BE2C (cell line): ENCODE data around the gene IGFL3.

Experiments used
- DNase-seq: peaks from one replicate; pipeline ENCODE4 v3.0.0-alpha.2; 2020
- H3K27me3 ChIP-seq: fragments of 250-450 bp; sonication (Bioruptor Pico); 2 replicates; pipeline ENCODE4 v1.5.1; 2020; ENCODE audit warnings: mild to moderate bottlenecking
- H3K36me3 ChIP-seq: fragments of 250-450 bp; sonication (Bioruptor Pico); 2 replicates; pipeline ENCODE4 v1.5.1; 2020; ENCODE audit warnings: mild to moderate bottlenecking
- H3K4me1 ChIP-seq: fragments of 250-450 bp; sonication (Bioruptor Pico); 2 replicates; pipeline ENCODE4 v1.5.1; 2020
- H3K4me3 ChIP-seq: 2 replicates; pipeline ENCODE4 v1.5.1; 2011; ENCODE audit warnings: low read depth, low read length
- H3K9me3 ChIP-seq: fragments of 250-450 bp; sonication (Bioruptor Pico); 2 replicates; pipeline ENCODE4 v1.5.1; 2020
- TF ChIP-seq, protein P1 (sequence below): IDR thresholded peaks from 2 replicates; pipeline ENCODE4 v1.5.1; 2012; ENCODE audit warnings: mild to moderate bottlenecking, low read depth, low read length

The IGFL3 gene

DNA sequence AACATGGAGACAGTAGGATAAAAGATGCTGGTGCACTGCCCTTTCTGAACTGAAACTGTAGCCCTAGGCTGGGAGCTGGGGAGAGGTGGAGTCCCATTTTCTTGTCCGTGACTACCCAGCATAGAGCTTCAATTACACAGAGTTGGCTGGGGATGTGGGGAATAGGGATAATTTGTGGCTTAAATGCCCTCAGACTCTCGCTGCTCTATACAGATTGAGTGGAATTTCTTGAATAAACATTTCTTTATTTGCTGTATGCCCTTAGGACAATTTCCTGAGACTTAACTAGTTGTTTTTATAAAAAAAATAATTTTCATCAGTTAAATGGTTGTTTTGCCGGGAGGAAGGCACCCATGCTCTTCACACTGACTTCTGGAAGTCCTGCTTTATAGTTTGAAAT lies 30.7 kb upstream of the IGFL3 start:
- Histone ChIP-seq H3K9me3 (no peaks in the 10 kb centered on the region), H3K27me3 (peaks cover 37% of the 10 kb centered on the region), H3K4me1 (no peaks in the 10 kb centered on the region), H3K4me3 (no peak overlapping the region), H3K36me3 (no peaks in the 10 kb centered on the region)
- TF ChIP-seq, protein P1, sequence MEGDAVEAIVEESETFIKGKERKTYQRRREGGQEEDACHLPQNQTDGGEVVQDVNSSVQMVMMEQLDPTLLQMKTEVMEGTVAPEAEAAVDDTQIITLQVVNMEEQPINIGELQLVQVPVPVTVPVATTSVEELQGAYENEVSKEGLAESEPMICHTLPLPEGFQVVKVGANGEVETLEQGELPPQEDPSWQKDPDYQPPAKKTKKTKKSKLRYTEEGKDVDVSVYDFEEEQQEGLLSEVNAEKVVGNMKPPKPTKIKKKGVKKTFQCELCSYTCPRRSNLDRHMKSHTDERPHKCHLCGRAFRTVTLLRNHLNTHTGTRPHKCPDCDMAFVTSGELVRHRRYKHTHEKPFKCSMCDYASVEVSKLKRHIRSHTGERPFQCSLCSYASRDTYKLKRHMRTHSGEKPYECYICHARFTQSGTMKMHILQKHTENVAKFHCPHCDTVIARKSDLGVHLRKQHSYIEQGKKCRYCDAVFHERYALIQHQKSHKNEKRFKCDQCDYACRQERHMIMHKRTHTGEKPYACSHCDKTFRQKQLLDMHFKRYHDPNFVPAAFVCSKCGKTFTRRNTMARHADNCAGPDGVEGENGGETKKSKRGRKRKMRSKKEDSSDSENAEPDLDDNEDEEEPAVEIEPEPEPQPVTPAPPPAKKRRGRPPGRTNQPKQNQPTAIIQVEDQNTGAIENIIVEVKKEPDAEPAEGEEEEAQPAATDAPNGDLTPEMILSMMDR, result no peak
- DNase-seq, result no peak

DNA sequence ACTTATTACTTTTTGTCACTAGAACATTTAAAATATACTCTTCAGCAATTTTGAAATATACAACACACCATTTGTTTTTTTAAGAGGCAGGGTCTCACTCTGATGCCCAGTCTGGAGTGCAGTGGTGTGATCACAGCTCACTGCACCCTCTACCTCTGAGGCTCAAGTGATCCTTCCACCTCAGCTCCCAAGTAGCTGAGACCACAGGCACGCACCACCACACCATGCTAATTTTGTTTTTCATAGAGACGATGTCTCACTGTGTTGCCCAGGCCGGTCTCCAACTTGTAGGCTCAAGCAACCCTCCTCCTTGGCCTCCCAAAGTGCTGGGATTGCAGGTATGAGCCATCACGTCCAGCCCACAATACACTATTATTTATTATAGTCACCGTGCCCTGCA lies 26.1 kb upstream of the IGFL3 start:
- H3K4me1 ChIP-seq, result no peaks in the 10 kb centered on the region
- no peaks in the 10 kb centered on the region for H3K36me3 ChIP-seq
- TF ChIP-seq, protein P1, result no peak
- DNase-seq, result no peak
- H3K4me3 ChIP-seq, result no peak overlapping the region
- peaks cover 23% of the 10 kb centered on the region for H3K27me3 ChIP-seq
- no peaks in the 10 kb centered on the region for H3K9me3 ChIP-seq

DNA sequence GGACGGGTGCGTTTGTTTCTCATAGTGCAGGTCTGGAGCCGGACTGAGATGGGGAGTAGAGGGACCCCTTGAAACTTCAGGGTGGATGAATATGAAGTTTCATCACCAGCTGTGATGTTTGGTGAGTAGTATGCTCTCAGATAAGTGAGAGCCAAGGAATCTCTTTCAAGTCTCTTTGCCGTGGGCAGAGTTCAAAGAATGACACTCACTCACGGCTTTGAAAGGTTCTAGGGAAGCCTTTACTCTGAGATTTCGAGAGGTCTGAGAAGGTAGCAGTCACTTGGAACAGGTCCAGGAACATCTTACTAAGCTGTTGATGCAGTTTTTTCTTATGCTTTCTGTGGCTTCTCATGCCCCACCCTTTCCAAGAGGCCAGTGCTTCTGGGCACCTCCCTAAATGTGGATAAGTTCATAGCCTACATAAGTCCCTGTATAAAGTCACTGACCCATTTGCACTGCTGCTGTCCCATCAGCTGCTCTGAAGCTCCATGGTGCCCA lies 23.4 kb upstream of the IGFL3 start, which contains the start of gene IGFL2:
Gene IGFL2, plus strand, starts transcription at position 448 of the 498 bp plus-strand sequence. Its CDS starts 41 bp downstream, at position 489.
- no peak for DNase-seq
- no peaks in the 10 kb centered on the region for H3K36me3 ChIP-seq
- H3K4me1 ChIP-seq, result no peaks in the 10 kb centered on the region
- no peaks in the 10 kb centered on the region for H3K9me3 ChIP-seq
- H3K27me3 ChIP-seq, result peaks cover 9% of the 10 kb centered on the region
- TF ChIP-seq, protein P1, result no peak
- H3K4me3 ChIP-seq, result no peak within 1 kb of the TSS

DNA sequence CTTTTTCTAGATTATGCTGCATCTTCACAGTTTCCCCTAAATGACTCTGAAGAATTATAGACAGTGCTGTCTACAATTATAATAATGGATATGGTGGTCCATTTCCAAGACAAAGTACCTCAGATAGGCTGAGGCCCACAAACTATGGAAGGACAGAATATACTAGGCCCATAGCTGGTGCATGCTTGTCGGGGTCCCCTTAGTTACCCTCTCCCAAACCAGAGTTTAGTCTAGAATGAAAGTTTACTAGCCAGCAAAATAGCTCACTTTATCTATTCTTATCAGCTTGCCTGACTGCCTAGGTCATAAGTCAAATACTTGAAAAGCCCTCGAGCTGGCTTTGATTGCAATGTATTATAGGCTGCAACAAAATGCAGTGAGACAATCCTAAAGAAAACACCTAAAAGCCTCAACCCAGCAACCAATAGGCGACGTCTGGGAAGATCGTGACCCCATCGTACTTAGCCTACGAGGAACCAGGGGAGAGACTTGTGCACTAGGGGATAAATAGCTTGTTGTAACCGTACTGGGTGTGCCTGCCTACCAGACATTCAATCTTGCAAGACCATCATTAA lies 22.8 kb upstream of the IGFL3 start:
- no peak for DNase-seq
- TF ChIP-seq, protein P1, result no peak
- H3K27me3 ChIP-seq, result peaks cover 7% of the 10 kb centered on the region; the same call in 1 of the 2 replicates

DNA sequence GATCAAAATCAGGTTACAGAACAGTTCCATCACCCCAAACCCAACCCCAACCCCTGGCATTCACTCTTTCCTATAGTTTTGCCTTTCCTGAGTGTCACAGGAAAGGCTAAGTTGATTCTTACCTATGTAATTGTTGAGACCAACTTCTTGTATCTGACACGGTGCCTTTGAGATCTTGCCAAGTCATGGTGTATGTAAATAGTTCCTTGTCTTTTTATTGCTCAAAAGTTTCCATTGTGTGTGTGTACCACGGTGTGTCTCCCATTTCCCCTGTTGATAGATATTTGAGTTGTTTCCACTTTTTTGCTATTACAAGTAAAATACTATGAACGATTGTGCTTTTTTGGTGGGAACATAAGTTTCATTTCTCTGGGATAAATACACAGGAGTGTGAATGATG lies 20.3 kb upstream of the IGFL3 start:
- DNase-seq, result no peak
- no peaks in the 10 kb centered on the region for H3K36me3 ChIP-seq
- no peaks in the 10 kb centered on the region; the same call in 1 of the 2 replicates for H3K27me3 ChIP-seq
- no peaks in the 10 kb centered on the region for H3K4me1 ChIP-seq
- TF ChIP-seq, protein P1, result no peak
- H3K9me3 ChIP-seq, result no peaks in the 10 kb centered on the region
- H3K4me3 ChIP-seq, result no peak overlapping the region

More for the DNA sequence above, 22.8 kb upstream of the IGFL3 start:
- no peaks in the 10 kb centered on the region for H3K9me3 ChIP-seq
- no peaks in the 10 kb centered on the region for H3K36me3 ChIP-seq
- no peaks in the 10 kb centered on the region for H3K4me1 ChIP-seq
- no peak overlapping the region for H3K4me3 ChIP-seq

DNA sequence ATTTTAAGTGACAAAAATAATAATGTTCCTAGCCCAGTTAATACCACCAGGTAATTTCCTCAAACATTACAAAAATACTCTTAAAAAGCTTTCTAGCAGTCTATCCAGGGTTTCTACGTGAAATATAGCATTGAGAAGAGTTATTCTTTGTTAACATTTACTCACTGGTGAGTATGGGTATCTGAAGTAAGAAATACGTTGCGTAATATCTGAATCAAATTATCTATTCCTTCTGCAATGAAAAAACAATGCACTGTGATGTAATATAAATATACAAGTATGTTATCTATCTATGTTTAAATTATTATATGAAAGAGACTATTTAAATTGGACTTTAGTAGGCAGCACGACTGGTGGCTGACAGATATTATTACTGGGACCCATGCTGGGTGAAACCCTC lies 17.8 kb upstream of the IGFL3 start:
- Histone ChIP-seq H3K27me3 (no peaks in the 10 kb centered on the region; the same call in 1 of the 2 replicates), H3K9me3 (no peaks in the 10 kb centered on the region), H3K4me1 (no peaks in the 10 kb centered on the region), H3K36me3 (no peaks in the 10 kb centered on the region), H3K4me3 (no peak overlapping the region)
- DNase-seq, result no peak
- TF ChIP-seq, protein P1, result no peak
